Measurements from ENCODE around the gene PNISR. TPM values are rescaled to one million over a fixed set of nuclear protein-coding genes. Genes with fewer than 3 reads are reported as not detected.

Gene PNISR
- total RNA-seq, 4 donors from 2014 or later = 141 to 486 (median 204) TPM

- Histone ChIP-seq H3K27me3 (no peaks in the 10 kb centered on the region), H3K36me3 (peaks cover 0 to 87% (median 12%) of the 10 kb centered on the region in 3 donors)
- DNase-seq = no peak
Observed at GRCh38 chr6:99407076-99407475, 18.0 kb downstream of the PNISR start.

GRCh38 chr6:99402448-99402847 lies 22.7 kb downstream of the PNISR start:
- no peak for DNase-seq
- Histone ChIP-seq H3K4me1 (no peaks in the 10 kb centered on the region), H3K27me3 (no peaks in the 10 kb centered on the region), H3K27ac (no peak overlapping the region), H3K4me3 (no peak overlapping the region), H3K36me3 (peaks cover 0 to 85% (median 15%) of the 10 kb centered on the region in 3 donors), H3K9me3 (no peaks in the 10 kb centered on the region)
- TF ChIP-seq POLR2A (IDR thresholded peaks at IDR 0.05) (no peak), CTCF (IDR thresholded peaks at IDR 0.05) (no peak)

More at GRCh38 chr6:99407076-99407475, 18.0 kb downstream of the PNISR start:
- H3K4me1 ChIP-seq = no peaks in the 10 kb centered on the region
- TF ChIP-seq POLR2A (IDR thresholded peaks at IDR 0.05) (no peak), CTCF (IDR thresholded peaks at IDR 0.05) (no peak)
- no peaks in the 10 kb centered on the region for H3K9me3 ChIP-seq
- no peak overlapping the region for H3K27ac ChIP-seq
- H3K4me3 ChIP-seq = no peak overlapping the region

- no peak for DNase-seq
- Histone ChIP-seq H3K27me3 (no peaks in the 10 kb centered on the region), H3K9me3 (no peaks in the 10 kb centered on the region), H3K4me1 (peaks cover 0 to 4% (median 0%) of the 10 kb centered on the region in 4 donors), H3K27ac (no peak overlapping the region), H3K4me3 (no peak overlapping the region), H3K36me3 (peaks cover 0 to 37% (median 5%) of the 10 kb centered on the region in 3 donors)
- TF ChIP-seq CTCF (IDR thresholded peaks at IDR 0.05) = no peak
- TF ChIP-seq POLR2A (IDR thresholded peaks at IDR 0.05) = no peak
Observed at GRCh38 chr6:99397287-99397686, 27.8 kb downstream of the PNISR start.

- peak; percentile 53 to 77 (median 77) for DNase-seq
- no peaks in the 10 kb centered on the region for H3K9me3 ChIP-seq
- peak within 1 kb of the TSS; percentile 56 to 88 (median 72) for H3K4me3 ChIP-seq
- H3K27me3 ChIP-seq = no peaks in the 10 kb centered on the region
- no peak for TF ChIP-seq CTCF (IDR thresholded peaks at IDR 0.05)
- TF ChIP-seq POLR2A (IDR thresholded peaks at IDR 0.05) = peak in 1 of 2 donors; percentile 20
- peaks cover 0 to 4% (median 0%) of the 10 kb centered on the region in 3 donors for H3K36me3 ChIP-seq
- peak within 1 kb of the TSS; percentile 49 to 75 (median 72) for H3K27ac ChIP-seq
- peaks cover 0 to 4% (median 0%) of the 10 kb centered on the region in 4 donors for H3K4me1 ChIP-seq
Observed at GRCh38 chr6:99393698-99394531, 31.2 kb downstream of the PNISR start, which contains the start of gene COQ3. COQ3 (minus strand) TSS chr6:99394195; CDS start chr6:99394179, 16 bp downstream.

- no peaks in the 10 kb centered on the region for H3K9me3 ChIP-seq
- peaks cover 0 to 4% (median 0%) of the 10 kb centered on the region in 3 donors for H3K36me3 ChIP-seq
- peaks cover 0 to 4% (median 0%) of the 10 kb centered on the region in 4 donors for H3K4me1 ChIP-seq
- TF ChIP-seq CTCF (IDR thresholded peaks at IDR 0.05) (no peak), POLR2A (IDR thresholded peaks at IDR 0.05) (no peak)
- H3K4me3 ChIP-seq = peak overlapping the region; percentile 56 to 88 (median 72)
- DNase-seq = no peak
- H3K27ac ChIP-seq = peak overlapping the region; percentile 49 to 75 (median 72)
- no peaks in the 10 kb centered on the region for H3K27me3 ChIP-seq
Observed at GRCh38 chr6:99393366-99393697, 31.8 kb downstream of the PNISR start.

Data from Peyer's patch (tissue), 4 donors.